Measurements from ENCODE around the gene RPS23.

The RPS23 gene

GRCh38 chr5:82277987-82278710, at the start of gene RPS23:
Gene RPS23, minus strand, starts transcription at chr5:82278354. Its CDS starts 31 bp downstream, at chr5:82278323.
- no peak for TF ChIP-seq CTCF (IDR thresholded peaks at IDR 0.05; ENCODE audit: low read depth, low read length)
- in situ Hi-C loops (cut with HindIII; ENCODE audit: low sequenced_read_pairs) = no loop called here
- DNase-seq (ENCODE audit: low read depth, low spot score) = peak; percentile 94
- peak within 1 kb of the TSS; percentile 99 for H3K4me3 ChIP-seq (ENCODE audit: low read depth, low read length)

DNA sequence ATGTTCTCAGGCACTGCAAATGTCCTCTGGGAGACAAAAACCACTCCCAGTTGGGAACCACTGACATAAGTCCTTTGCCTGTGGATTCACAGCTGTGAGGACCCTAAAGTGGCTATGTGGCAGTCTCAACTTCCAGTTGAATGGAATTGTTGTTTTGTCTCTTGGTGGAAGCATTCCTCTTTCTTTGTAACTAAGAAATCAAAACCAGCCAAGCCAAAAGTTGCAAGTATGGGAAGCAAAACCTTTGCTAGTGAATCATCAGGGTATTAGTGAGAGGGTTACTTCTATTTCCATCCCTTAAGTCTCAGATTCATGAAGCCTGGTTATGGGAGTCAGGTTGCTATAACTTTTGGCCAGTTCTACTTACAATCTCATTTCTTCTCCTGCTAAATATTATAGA, 49.8 kb upstream of the RPS23 start:
- peak; percentile 31 for DNase-seq (ENCODE audit: low read depth, low spot score)
- H3K4me3 ChIP-seq (ENCODE audit: low read depth, low read length) = no peak overlapping the region
- no peak for TF ChIP-seq CTCF (IDR thresholded peaks at IDR 0.05; ENCODE audit: low read depth, low read length)
- in situ Hi-C loops (cut with HindIII; ENCODE audit: low sequenced_read_pairs) = no loop called here

DNA sequence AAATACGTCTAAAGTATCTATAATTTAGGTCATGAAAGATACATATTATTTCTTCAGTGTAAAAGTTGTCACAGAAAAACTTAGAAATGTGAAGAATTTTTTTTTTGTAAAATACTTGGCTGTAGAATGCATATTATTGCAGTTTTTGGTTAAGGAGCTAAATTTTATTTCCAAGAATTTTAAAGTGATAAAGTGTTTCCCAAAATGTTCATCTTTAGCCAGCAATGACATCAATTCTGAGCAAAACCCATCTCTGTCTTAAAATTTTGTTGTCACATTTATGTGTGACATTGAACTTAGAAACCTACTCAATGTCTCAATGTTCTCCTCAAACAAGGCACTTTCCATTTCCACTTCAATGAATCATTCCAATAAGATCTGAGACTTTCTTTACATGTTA, 47.8 kb upstream of the RPS23 start:
- no peak overlapping the region for H3K4me3 ChIP-seq (ENCODE audit: low read depth, low read length)
- DNase-seq (ENCODE audit: low read depth, low spot score) = no peak
- in situ Hi-C loops (cut with HindIII; ENCODE audit: low sequenced_read_pairs) = no loop called here
- TF ChIP-seq CTCF (IDR thresholded peaks at IDR 0.05; ENCODE audit: low read depth, low read length) = no peak

GRCh38 chr5:82325155-82325554, 47.0 kb upstream of the RPS23 start:
- in situ Hi-C loops (cut with HindIII; ENCODE audit: low sequenced_read_pairs) = no loop called here
- DNase-seq (ENCODE audit: low read depth, low spot score) = no peak
- TF ChIP-seq CTCF (IDR thresholded peaks at IDR 0.05; ENCODE audit: low read depth, low read length) = no peak

DNA sequence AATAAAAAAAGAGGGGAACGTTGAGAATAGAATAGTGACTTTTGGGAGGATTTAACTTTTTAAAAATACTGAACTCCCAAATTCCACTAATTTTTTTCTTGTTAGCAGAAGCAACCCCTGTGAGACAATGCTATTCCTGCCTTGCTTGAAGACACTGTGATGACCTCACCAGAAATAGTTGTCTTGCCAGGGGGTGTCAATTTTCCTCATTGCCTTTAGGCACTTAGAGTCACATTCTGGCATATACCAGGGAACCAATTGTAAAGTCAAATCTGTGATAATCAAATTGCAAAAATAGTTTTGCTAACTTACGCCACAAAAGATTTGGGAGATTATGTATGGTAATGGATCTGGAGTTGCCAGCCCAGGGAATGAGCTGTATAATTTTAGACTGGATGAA, 42.8 kb upstream of the RPS23 start:
- in situ Hi-C loops (cut with HindIII; ENCODE audit: low sequenced_read_pairs) = no loop called here
- DNase-seq (ENCODE audit: low read depth, low spot score) = no peak
- no peak for TF ChIP-seq CTCF (IDR thresholded peaks at IDR 0.05; ENCODE audit: low read depth, low read length)
- no peak overlapping the region for H3K4me3 ChIP-seq (ENCODE audit: low read depth, low read length)

More at GRCh38 chr5:82325155-82325554, 47.0 kb upstream of the RPS23 start:
- no peak overlapping the region for H3K4me3 ChIP-seq (ENCODE audit: low read depth, low read length)

DNA sequence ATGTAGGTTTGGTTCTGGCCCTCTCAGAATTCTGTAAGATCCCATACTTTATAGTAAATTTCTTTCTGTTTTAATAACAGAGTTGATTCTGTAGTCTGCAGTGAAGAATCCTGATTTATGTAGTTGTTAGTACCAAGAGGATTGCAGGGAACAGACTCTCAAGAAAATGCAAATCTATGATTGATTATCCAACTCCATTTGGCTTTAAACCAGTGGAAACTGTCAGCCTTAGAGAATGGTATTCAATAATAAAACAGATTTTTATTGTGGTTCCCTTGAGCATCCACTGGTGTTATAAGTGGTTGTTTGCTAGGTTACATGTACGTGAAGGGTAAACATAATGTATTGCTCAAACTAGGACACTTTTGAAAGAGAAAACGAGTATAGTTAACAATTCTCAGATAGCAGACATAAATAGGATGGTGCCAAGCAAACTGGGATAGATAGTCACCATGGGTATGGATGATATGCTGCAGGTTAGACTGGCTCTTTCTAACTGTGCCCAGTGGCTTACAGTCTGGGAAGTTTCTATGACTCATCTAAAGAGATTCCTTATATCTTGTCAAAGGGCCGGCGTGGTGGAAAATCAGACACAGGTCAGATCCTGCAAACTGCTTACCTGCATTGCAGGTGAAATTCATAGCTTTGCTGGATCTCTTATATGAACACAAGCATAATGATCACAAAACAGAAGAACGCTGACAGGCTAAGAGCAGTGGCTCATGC, 41.7 kb upstream of the RPS23 start:
- in situ Hi-C loops (cut with HindIII; ENCODE audit: low sequenced_read_pairs) = no loop called here
- H3K4me3 ChIP-seq (ENCODE audit: low read depth, low read length) = no peak overlapping the region
- DNase-seq (ENCODE audit: low read depth, low spot score) = no peak
- no peak for TF ChIP-seq CTCF (IDR thresholded peaks at IDR 0.05; ENCODE audit: low read depth, low read length)

Measured in astrocyte of the spinal cord (primary cell).